Measurements from ENCODE around the gene WNK3. TPM values are rescaled to one million over a fixed set of nuclear protein-coding genes. Genes with fewer than 3 reads are reported as not detected.
A peak's percentile ranks its signal among the peaks of the same experiment; 100 is the strongest.

The WNK3 gene
- total and polyA plus RNA-seq, 9 donors = 1.5 to 4.3 (median 2.7) TPM

- Histone ChIP-seq H3K36me3 (ENCODE audit: control insufficient read depth, insufficient read depth, low read length) (peaks cover 3% of the 10 kb centered on the region), H3K9me3 (replicated peaks; ENCODE audit: control insufficient read depth, low read depth, low read length) (no peaks in the 10 kb centered on the region), H3K27ac (ENCODE audit: low read length) (no peak overlapping the region), H3K4me1 (ENCODE audit: control insufficient read depth, insufficient read depth, low read length) (no peaks in the 10 kb centered on the region), H3K27me3 (ENCODE audit: control insufficient read depth, insufficient read depth, low read length) (peaks cover 2% of the 10 kb centered on the region), H3K4me3 (ENCODE audit: low read length) (no peak overlapping the region)
- 90% methylated on average over 2 of the region's 3 CpGs for WGBS (ENCODE audit: insufficient coverage)
- DNase-seq = no peak
Measured at GRCh38 chrX:54172455-54172854, 185.4 kb downstream of the WNK3 start.

GRCh38 chrX:54171527-54172250 is 186.2 kb downstream of the WNK3 start:
- no peaks in the 10 kb centered on the region for H3K4me1 ChIP-seq (ENCODE audit: control insufficient read depth, insufficient read depth, low read length)
- H3K4me3 ChIP-seq (ENCODE audit: low read length) = no peak overlapping the region
- WGBS (ENCODE audit: insufficient coverage) = no CpG with 5 or more reads among the region's 4 CpGs
- peaks cover 2% of the 10 kb centered on the region for H3K27me3 ChIP-seq (ENCODE audit: control insufficient read depth, insufficient read depth, low read length)
- H3K9me3 ChIP-seq (replicated peaks; ENCODE audit: control insufficient read depth, low read depth, low read length) = no peaks in the 10 kb centered on the region
- peaks cover 3% of the 10 kb centered on the region for H3K36me3 ChIP-seq (ENCODE audit: control insufficient read depth, insufficient read depth, low read length)
- peak overlapping the region; percentile 25 for H3K27ac ChIP-seq (ENCODE audit: low read length)
- peak; percentile 70 for DNase-seq

- Histone ChIP-seq H3K27ac (ENCODE audit: low read length) (peak overlapping the region; percentile 7), H3K4me1 (ENCODE audit: control insufficient read depth, insufficient read depth, low read length) (no peaks in the 10 kb centered on the region)
Measured at GRCh38 chrX:54171091-54171490, 186.8 kb downstream of the WNK3 start.

GRCh38 chrX:54166915-54167314 is 190.9 kb downstream of the WNK3 start:
- no peaks in the 10 kb centered on the region for H3K9me3 ChIP-seq (replicated peaks; ENCODE audit: control insufficient read depth, low read depth, low read length)
- H3K4me3 ChIP-seq (ENCODE audit: low read length) = no peak overlapping the region
- peak; percentile 17 for DNase-seq
- no peaks in the 10 kb centered on the region for H3K4me1 ChIP-seq (ENCODE audit: control insufficient read depth, insufficient read depth, low read length)
- H3K27me3 ChIP-seq (ENCODE audit: control insufficient read depth, insufficient read depth, low read length) = no peaks in the 10 kb centered on the region
- no peak overlapping the region for H3K27ac ChIP-seq (ENCODE audit: low read length)
- no CpG with 5 or more reads among the region's 4 CpGs for WGBS (ENCODE audit: insufficient coverage)
- no peaks in the 10 kb centered on the region for H3K36me3 ChIP-seq (ENCODE audit: control insufficient read depth, insufficient read depth, low read length)

More at GRCh38 chrX:54171091-54171490, 186.8 kb downstream of the WNK3 start:
- DNase-seq = no peak
- Histone ChIP-seq H3K36me3 (ENCODE audit: control insufficient read depth, insufficient read depth, low read length) (peaks cover 3% of the 10 kb centered on the region), H3K4me3 (ENCODE audit: low read length) (no peak overlapping the region), H3K9me3 (replicated peaks; ENCODE audit: control insufficient read depth, low read depth, low read length) (no peaks in the 10 kb centered on the region), H3K27me3 (ENCODE audit: control insufficient read depth, insufficient read depth, low read length) (peaks cover 2% of the 10 kb centered on the region)

GRCh38 chrX:54157561-54157960 is 200.3 kb downstream of the WNK3 start:
- no peaks in the 10 kb centered on the region for H3K9me3 ChIP-seq (replicated peaks; ENCODE audit: control insufficient read depth, low read depth, low read length)

More at GRCh38 chrX:54157561-54157960, 200.3 kb downstream of the WNK3 start:
- no peaks in the 10 kb centered on the region for H3K4me1 ChIP-seq (ENCODE audit: control insufficient read depth, insufficient read depth, low read length)
- peaks cover 12% of the 10 kb centered on the region for H3K36me3 ChIP-seq (ENCODE audit: control insufficient read depth, insufficient read depth, low read length)
- DNase-seq = no peak
- no peak overlapping the region for H3K27ac ChIP-seq (ENCODE audit: low read length)
- H3K27me3 ChIP-seq (ENCODE audit: control insufficient read depth, insufficient read depth, low read length) = no peaks in the 10 kb centered on the region
- H3K4me3 ChIP-seq (ENCODE audit: low read length) = no peak overlapping the region

Other genes starting within 250 kb of the WNK3 start
- gene FAM120C, start 174.8 kb downstream of the WNK3 start, total RNA-seq = 6.1 TPM
- gene FAM120C, start 174.8 kb downstream of the WNK3 start, polyA plus RNA-seq (ENCODE audit: insufficient read depth in 1 of 8, insufficient read length in 8 of 8, low replicate concordance in 1 of 8) = 1 to 10 TPM; 5.3 to 7.9 (median 6.5) TPM
- 24.7 TPM for gene TSR2, start 82.4 kb upstream of the WNK3 start, total RNA-seq
- gene TSR2, start 82.4 kb upstream of the WNK3 start, polyA plus RNA-seq (ENCODE audit: insufficient read depth in 1 of 8, insufficient read length in 8 of 8, low replicate concordance in 1 of 8) = 10 to 100 TPM; 40.2 to 56.5 (median 52.7) TPM
- gene FGD1, start 138.2 kb upstream of the WNK3 start, total RNA-seq = 7.0 TPM
- 10 to 100 TPM; 15.7 to 24.8 (median 20.0) TPM for gene FGD1, start 138.2 kb upstream of the WNK3 start, polyA plus RNA-seq (ENCODE audit: insufficient read depth in 1 of 8, insufficient read length in 8 of 8, low replicate concordance in 1 of 8)
- 18.9 TPM for gene GNL3L, start 172.2 kb upstream of the WNK3 start, total RNA-seq
- 10 to 100 TPM in 7 of 8 donors, 1 to 10 TPM in 1; 9.9 to 20.9 (median 16.5) TPM for gene GNL3L, start 172.2 kb upstream of the WNK3 start, polyA plus RNA-seq (ENCODE audit: insufficient read depth in 1 of 8, insufficient read length in 8 of 8, low replicate concordance in 1 of 8)

Measured in muscle of leg (tissue), 11 donors.